Measurements from ENCODE around the gene TOGARAM2. TPM values are rescaled to one million over a fixed set of nuclear protein-coding genes. Genes with fewer than 3 reads are reported as not detected.

The TOGARAM2 gene
- total and polyA plus RNA-seq, 2 of the 13 experiments (the other 11 are each of a cell fraction or from before 2014, with no cell fraction given), result under 0.01 to 0.05 TPM

DNA sequence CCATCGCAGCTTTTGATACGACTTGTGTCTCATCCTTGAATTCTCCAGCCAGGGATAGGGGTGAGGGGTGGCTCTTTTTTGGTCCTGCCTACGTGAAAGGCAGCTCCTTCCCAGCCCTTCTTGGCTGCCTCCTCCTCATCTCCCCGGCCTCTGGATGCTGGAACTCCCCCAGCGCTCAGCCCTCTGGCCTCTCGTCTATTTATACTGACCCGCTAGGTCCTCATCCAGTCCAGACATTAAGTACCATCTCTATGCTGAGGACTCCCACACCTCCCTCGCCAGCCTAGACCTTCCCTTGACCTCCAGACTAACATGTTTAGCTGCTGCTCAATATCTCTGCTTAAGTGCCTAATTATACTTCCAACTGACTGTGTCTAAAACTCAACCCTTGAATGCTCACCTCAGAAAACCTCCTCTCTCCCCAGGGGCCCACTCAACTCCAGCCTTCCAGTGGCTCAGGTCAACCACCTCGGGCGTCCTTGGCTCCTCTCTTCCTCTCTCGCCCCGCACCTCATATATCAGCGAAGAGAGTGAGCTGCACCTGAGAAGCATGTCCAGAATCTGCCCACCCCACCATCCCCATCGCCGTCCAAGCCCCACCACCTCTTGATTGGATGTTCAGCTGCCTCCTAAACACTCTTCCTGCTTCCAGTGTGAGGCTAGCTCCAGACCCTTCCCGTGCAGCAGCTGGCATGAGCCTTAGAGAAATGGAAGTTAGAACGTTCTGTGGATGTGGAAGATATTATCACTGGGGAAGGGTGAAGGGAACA is 34.8 kb downstream of the TOGARAM2 start (continued):
- TF ChIP-seq, protein P1, sequence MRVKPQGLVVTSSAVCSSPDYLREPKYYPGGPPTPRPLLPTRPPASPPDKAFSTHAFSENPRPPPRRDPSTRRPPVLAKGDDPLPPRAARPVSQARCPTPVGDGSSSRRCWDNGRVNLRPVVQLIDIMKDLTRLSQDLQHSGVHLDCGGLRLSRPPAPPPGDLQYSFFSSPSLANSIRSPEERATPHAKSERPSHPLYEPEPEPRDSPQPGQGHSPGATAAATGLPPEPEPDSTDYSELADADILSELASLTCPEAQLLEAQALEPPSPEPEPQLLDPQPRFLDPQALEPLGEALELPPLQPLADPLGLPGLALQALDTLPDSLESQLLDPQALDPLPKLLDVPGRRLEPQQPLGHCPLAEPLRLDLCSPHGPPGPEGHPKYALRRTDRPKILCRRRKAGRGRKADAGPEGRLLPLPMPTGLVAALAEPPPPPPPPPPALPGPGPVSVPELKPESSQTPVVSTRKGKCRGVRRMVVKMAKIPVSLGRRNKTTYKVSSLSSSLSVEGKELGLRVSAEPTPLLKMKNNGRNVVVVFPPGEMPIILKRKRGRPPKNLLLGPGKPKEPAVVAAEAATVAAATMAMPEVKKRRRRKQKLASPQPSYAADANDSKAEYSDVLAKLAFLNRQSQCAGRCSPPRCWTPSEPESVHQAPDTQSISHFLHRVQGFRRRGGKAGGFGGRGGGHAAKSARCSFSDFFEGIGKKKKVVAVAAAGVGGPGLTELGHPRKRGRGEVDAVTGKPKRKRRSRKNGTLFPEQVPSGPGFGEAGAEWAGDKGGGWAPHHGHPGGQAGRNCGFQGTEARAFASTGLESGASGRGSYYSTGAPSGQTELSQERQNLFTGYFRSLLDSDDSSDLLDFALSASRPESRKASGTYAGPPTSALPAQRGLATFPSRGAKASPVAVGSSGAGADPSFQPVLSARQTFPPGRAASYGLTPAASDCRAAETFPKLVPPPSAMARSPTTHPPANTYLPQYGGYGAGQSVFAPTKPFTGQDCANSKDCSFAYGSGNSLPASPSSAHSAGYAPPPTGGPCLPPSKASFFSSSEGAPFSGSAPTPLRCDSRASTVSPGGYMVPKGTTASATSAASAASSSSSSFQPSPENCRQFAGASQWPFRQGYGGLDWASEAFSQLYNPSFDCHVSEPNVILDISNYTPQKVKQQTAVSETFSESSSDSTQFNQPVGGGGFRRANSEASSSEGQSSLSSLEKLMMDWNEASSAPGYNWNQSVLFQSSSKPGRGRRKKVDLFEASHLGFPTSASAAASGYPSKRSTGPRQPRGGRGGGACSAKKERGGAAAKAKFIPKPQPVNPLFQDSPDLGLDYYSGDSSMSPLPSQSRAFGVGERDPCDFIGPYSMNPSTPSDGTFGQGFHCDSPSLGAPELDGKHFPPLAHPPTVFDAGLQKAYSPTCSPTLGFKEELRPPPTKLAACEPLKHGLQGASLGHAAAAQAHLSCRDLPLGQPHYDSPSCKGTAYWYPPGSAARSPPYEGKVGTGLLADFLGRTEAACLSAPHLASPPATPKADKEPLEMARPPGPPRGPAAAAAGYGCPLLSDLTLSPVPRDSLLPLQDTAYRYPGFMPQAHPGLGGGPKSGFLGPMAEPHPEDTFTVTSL (CRISPR knock-in tag; IDR thresholded peaks at IDR 0.05; ENCODE audit: borderline replicate concordance), result no peak
- TF ChIP-seq, protein P2, sequence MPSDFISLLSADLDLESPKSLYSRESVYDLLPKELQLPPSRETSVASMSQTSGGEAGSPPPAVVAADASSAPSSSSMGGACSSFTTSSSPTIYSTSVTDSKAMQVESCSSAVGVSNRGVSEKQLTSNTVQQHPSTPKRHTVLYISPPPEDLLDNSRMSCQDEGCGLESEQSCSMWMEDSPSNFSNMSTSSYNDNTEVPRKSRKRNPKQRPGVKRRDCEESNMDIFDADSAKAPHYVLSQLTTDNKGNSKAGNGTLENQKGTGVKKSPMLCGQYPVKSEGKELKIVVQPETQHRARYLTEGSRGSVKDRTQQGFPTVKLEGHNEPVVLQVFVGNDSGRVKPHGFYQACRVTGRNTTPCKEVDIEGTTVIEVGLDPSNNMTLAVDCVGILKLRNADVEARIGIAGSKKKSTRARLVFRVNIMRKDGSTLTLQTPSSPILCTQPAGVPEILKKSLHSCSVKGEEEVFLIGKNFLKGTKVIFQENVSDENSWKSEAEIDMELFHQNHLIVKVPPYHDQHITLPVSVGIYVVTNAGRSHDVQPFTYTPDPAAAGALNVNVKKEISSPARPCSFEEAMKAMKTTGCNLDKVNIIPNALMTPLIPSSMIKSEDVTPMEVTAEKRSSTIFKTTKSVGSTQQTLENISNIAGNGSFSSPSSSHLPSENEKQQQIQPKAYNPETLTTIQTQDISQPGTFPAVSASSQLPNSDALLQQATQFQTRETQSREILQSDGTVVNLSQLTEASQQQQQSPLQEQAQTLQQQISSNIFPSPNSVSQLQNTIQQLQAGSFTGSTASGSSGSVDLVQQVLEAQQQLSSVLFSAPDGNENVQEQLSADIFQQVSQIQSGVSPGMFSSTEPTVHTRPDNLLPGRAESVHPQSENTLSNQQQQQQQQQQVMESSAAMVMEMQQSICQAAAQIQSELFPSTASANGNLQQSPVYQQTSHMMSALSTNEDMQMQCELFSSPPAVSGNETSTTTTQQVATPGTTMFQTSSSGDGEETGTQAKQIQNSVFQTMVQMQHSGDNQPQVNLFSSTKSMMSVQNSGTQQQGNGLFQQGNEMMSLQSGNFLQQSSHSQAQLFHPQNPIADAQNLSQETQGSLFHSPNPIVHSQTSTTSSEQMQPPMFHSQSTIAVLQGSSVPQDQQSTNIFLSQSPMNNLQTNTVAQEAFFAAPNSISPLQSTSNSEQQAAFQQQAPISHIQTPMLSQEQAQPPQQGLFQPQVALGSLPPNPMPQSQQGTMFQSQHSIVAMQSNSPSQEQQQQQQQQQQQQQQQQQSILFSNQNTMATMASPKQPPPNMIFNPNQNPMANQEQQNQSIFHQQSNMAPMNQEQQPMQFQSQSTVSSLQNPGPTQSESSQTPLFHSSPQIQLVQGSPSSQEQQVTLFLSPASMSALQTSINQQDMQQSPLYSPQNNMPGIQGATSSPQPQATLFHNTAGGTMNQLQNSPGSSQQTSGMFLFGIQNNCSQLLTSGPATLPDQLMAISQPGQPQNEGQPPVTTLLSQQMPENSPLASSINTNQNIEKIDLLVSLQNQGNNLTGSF (CRISPR knock-in tag; IDR thresholded peaks at IDR 0.05), result no peak
- TF ChIP-seq SAP130 (CRISPR knock-in tag; IDR thresholded peaks at IDR 0.05; ENCODE audit: low read depth), result no peak
- TF ChIP-seq, protein P3, sequence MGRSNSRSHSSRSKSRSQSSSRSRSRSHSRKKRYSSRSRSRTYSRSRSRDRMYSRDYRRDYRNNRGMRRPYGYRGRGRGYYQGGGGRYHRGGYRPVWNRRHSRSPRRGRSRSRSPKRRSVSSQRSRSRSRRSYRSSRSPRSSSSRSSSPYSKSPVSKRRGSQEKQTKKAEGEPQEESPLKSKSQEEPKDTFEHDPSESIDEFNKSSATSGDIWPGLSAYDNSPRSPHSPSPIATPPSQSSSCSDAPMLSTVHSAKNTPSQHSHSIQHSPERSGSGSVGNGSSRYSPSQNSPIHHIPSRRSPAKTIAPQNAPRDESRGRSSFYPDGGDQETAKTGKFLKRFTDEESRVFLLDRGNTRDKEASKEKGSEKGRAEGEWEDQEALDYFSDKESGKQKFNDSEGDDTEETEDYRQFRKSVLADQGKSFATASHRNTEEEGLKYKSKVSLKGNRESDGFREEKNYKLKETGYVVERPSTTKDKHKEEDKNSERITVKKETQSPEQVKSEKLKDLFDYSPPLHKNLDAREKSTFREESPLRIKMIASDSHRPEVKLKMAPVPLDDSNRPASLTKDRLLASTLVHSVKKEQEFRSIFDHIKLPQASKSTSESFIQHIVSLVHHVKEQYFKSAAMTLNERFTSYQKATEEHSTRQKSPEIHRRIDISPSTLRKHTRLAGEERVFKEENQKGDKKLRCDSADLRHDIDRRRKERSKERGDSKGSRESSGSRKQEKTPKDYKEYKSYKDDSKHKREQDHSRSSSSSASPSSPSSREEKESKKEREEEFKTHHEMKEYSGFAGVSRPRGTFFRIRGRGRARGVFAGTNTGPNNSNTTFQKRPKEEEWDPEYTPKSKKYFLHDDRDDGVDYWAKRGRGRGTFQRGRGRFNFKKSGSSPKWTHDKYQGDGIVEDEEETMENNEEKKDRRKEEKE (IDR thresholded peaks at IDR 0.05), result no peak
- no peak for TF ChIP-seq TGIF2 (CRISPR knock-in tag; IDR thresholded peaks at IDR 0.05)
- no peak for TF ChIP-seq ZNF567 (CRISPR knock-in tag; IDR thresholded peaks at IDR 0.05; ENCODE audit: borderline replicate concordance)
- TF ChIP-seq, protein P4, sequence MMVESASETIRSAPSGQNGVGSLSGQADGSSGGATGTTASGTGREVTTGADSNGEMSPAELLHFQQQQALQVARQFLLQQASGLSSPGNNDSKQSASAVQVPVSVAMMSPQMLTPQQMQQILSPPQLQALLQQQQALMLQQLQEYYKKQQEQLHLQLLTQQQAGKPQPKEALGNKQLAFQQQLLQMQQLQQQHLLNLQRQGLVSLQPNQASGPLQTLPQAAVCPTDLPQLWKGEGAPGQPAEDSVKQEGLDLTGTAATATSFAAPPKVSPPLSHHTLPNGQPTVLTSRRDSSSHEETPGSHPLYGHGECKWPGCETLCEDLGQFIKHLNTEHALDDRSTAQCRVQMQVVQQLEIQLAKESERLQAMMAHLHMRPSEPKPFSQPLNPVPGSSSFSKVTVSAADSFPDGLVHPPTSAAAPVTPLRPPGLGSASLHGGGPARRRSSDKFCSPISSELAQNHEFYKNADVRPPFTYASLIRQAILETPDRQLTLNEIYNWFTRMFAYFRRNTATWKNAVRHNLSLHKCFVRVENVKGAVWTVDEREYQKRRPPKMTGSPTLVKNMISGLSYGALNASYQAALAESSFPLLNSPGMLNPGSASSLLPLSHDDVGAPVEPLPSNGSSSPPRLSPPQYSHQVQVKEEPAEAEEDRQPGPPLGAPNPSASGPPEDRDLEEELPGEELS (CRISPR knock-in tag; IDR thresholded peaks at IDR 0.05), result no peak
- TF ChIP-seq SALL2 (CRISPR knock-in tag; IDR thresholded peaks at IDR 0.05), result no peak
- no peak for TF ChIP-seq POGZ (CRISPR knock-in tag; IDR thresholded peaks at IDR 0.05)
- TF ChIP-seq FOXM1 (CRISPR knock-in tag; IDR thresholded peaks at IDR 0.05), result no peak
- no peak for TF ChIP-seq HNRNPLL (IDR thresholded peaks at IDR 0.05; ENCODE audit: low read depth, low read length, poor library complexity, severe bottlenecking)
- no peak for TF ChIP-seq RFXANK (CRISPR knock-in tag; IDR thresholded peaks at IDR 0.05)

Measured in HepG2 (cell line).